Liver (tissue), 9 donors: ENCODE results near the gene TPRKB. TPM values are rescaled to one million over a fixed set of nuclear protein-coding genes. Genes with fewer than 3 reads are reported as not detected.

Experiments
- DNase-seq: peaks from one replicate; pipeline ENCODE4 v3.0.0-alpha.2; 2017; ENCODE audit warnings: low spot score
- H3K27ac ChIP-seq, 2 donors: one replicate each; pipeline ENCODE4 v1.7.0; 2013; ENCODE audit warnings: inconsistent platforms in 2 of 2, low read length in 2 of 2, control low read depth in 1 of 2, low read depth in 1 of 2, mild to moderate bottlenecking in 1 of 2
- H3K27me3 ChIP-seq, 4 donors: one replicate each; pipeline versions ENCODE4 v1.6.1 to v1.7.0; 2013; ENCODE audit warnings: low read length in 3 of 4, inconsistent platforms in 1 of 4, mild to moderate bottlenecking in 1 of 4, moderate library complexity in 1 of 4; ENCODE audit not compliant: control insufficient read depth in 4 of 4, insufficient read depth in 4 of 4
- H3K36me3 ChIP-seq, 4 donors: one replicate each; pipeline versions ENCODE4 v1.6.1 to v1.7.0; 2013; ENCODE audit warnings: low read length in 3 of 4, mild to moderate bottlenecking in 3 of 4, low read depth in 1 of 4, moderate library complexity in 1 of 4; ENCODE audit not compliant: control insufficient read depth in 4 of 4, insufficient read depth in 3 of 4
- H3K4me1 ChIP-seq, 4 donors: one replicate each; pipeline versions ENCODE4 v1.6.1 to v1.7.0; 2013; ENCODE audit warnings: low read length in 3 of 4, mild to moderate bottlenecking in 3 of 4, moderate library complexity in 1 of 4; ENCODE audit not compliant: control insufficient read depth in 4 of 4, insufficient read depth in 4 of 4
- H3K4me3 ChIP-seq, 3 donors: one replicate each; pipeline versions ENCODE4 v1.6.1 to v1.7.0; 2013; ENCODE audit warnings: low read length in 3 of 3, control low read depth in 1 of 3, low read depth in 1 of 3, mild to moderate bottlenecking in 1 of 3
- H3K9ac ChIP-seq, 2 donors: one replicate each; pipeline ENCODE4 v1.7.0; 2013; ENCODE audit warnings: low read length in 2 of 2, mild to moderate bottlenecking in 2 of 2, moderate library complexity in 2 of 2, control low read depth in 1 of 2, low read depth in 1 of 2
- H3K9me3 ChIP-seq, 4 donors: one replicate each; pipeline versions ENCODE4 v1.6.1 to v1.7.0; 2013; ENCODE audit warnings: low read length in 3 of 4; ENCODE audit not compliant: control insufficient read depth in 4 of 4
- EGR1 ChIP-seq, 2 donors: IDR thresholded peaks; 2 replicates each; pipeline ENCODE4 v1.6.1; 2016 to 2018; ENCODE audit warnings: antibody characterized with exemption in 2 of 2, low read depth in 2 of 2
- FOXA1 ChIP-seq: IDR thresholded peaks from 2 replicates; pipeline ENCODE4 v1.6.1; 2016; ENCODE audit warnings: antibody characterized with exemption
- FOXA2 ChIP-seq: IDR thresholded peaks from 2 replicates; pipeline ENCODE4 v1.6.1; 2016; ENCODE audit warnings: antibody characterized with exemption
- GABPA ChIP-seq, 2 donors: IDR thresholded peaks in 1 of 2; conservative IDR thresholded peaks in 1 of 2; 2 replicates each; pipeline ENCODE4 v1.6.1; 2016; ENCODE audit warnings: antibody characterized with exemption in 2 of 2, mild to moderate bottlenecking in 1 of 2, moderate library complexity in 1 of 2
- HNF4A ChIP-seq, 2 donors: conservative IDR thresholded peaks; 2 replicates each; pipeline ENCODE4 v1.6.1; 2016; ENCODE audit warnings: antibody characterized with exemption in 2 of 2, mild to moderate bottlenecking in 2 of 2
- HNF4G ChIP-seq: IDR thresholded peaks from 2 replicates; pipeline ENCODE4 v1.6.1; 2016; ENCODE audit warnings: antibody characterized with exemption
- JUND ChIP-seq, 2 donors: IDR thresholded peaks; 2 replicates each; pipeline ENCODE4 v1.6.1; 2016; ENCODE audit warnings: antibody characterized with exemption in 2 of 2
- NR2F2 ChIP-seq: IDR thresholded peaks from 2 replicates; pipeline ENCODE4 v1.6.1; 2016; ENCODE audit warnings: antibody characterized with exemption
- RAD21 ChIP-seq, 2 donors: IDR thresholded peaks; 2 replicates each; pipeline ENCODE4 v1.6.1; 2016; ENCODE audit warnings: antibody characterized with exemption in 2 of 2, mild to moderate bottlenecking in 2 of 2
- RXRA ChIP-seq, 2 donors: IDR thresholded peaks; 2 replicates each; pipeline ENCODE4 v1.6.1; 2017 to 2018; ENCODE audit warnings: antibody characterized with exemption in 2 of 2, mild to moderate bottlenecking in 1 of 2
- SP1 ChIP-seq: IDR thresholded peaks from 2 replicates; pipeline ENCODE4 v1.6.1; 2018; ENCODE audit warnings: antibody characterized with exemption, mild to moderate bottlenecking
- TAF1 ChIP-seq: conservative IDR thresholded peaks from 2 replicates; pipeline ENCODE4 v1.6.1; 2016; ENCODE audit warnings: antibody characterized with exemption, mild to moderate bottlenecking
- YY1 ChIP-seq: IDR thresholded peaks from 2 replicates; pipeline ENCODE4 v1.6.1; 2016; ENCODE audit warnings: antibody characterized with exemption, mild to moderate bottlenecking
- WGBS: extraction: QIAGEN DNeasy Blood & Tissue Kit; methylation state at CpG from one replicate; pipeline ENCODE4 v1.1.7; 2013; 5-methylcytosine and 5-hydroxymethylcytosine counted together
- polyA plus RNA-seq, 2 donors: library from polyadenylated mRNA; stranded (reverse) in 1 of 2; unstranded in 1 of 2; fragments of 200-250 nt in 1 of 2; fragments of >200 nt in 1 of 2; fragmentation: Nextera tagmentation in 1 of 2; extraction: Ambion mirVana in 1 of 2; gene quantifications; one replicate each; pipeline versions ENCODE4 v1.2.1 to v1.2.3, GENCODE V29; 2013 to 2015
- total RNA-seq, 2 donors: library from RNA; depleted of rRNA; stranded (reverse); fragments of >200 nt; gene quantifications; one replicate each; pipeline ENCODE4 v1.2.3, GENCODE V29; 2014
- TF ChIP-seq, protein P1 (sequence below): IDR thresholded peaks from 2 replicates; pipeline ENCODE4 v1.6.1; 2016; ENCODE audit warnings: antibody characterized with exemption
- TF ChIP-seq, protein P2 (sequence below): IDR thresholded peaks from 2 replicates; pipeline ENCODE4 v1.6.1; 2016; ENCODE audit warnings: antibody characterized with exemption
- TF ChIP-seq, protein P3 (sequence below): fragments of 150-350 bp; IDR thresholded peaks from 2 replicates; pipeline ENCODE4 v1.5.1; 2017; ENCODE audit warnings: improper control_type of control experiment, low read depth, low read length; ENCODE audit not compliant: missing input control
- TF ChIP-seq, protein P4 (sequence below): IDR thresholded peaks from 2 replicates; pipeline ENCODE4 v1.6.1; 2016; ENCODE audit warnings: antibody characterized with exemption
- TF ChIP-seq, protein P5 (sequence below): IDR thresholded peaks from 2 replicates; pipeline ENCODE4 v1.6.1; 2016; ENCODE audit warnings: antibody characterized with exemption, mild to moderate bottlenecking
- donor health status: healthy.
- donor health status: healthy.
- donor health status: healthy.
- donor health status: healthy.
- donor health status: healthy.

Gene TPRKB
- total and polyA plus RNA-seq, 4 donors: 16.2 to 27.7 (median 17.0) TPM

DNA sequence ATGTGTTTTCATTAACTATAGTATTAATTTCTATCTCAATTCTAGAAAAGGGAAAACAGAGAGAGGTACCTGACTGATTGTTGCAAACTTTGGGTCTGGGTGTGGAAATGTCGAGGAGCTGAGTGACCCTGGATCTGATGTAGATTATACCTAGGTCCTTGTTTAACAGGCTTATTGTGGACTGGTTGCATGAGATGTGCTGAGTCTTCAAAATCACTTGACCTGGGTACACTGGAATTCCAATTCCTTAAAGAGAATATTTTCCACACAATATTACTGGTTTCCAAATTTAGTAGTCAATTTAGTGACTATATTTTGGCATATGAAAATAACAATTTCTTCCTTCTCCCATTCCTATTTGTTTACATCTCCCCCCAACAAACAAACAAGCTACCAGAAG, 29.2 kb upstream of the TPRKB start:
- TF ChIP-seq FOXA2 (no peak), EGR1 (IDR thresholded peaks at IDR 0.05; ENCODE audit: low read depth in 2 of 2) (no peak), HNF4G (no peak), NR2F2 (no peak), FOXA1 (no peak), YY1 (no peak), RAD21 (IDR thresholded peaks at IDR 0.05) (no peak), TAF1 (no peak), JUND (IDR thresholded peaks at IDR 0.05) (no peak), RXRA (IDR thresholded peaks at IDR 0.05) (no peak)
- TF ChIP-seq, protein P1, sequence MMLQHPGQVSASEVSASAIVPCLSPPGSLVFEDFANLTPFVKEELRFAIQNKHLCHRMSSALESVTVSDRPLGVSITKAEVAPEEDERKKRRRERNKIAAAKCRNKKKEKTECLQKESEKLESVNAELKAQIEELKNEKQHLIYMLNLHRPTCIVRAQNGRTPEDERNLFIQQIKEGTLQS: no peak
- TF ChIP-seq, protein P2, sequence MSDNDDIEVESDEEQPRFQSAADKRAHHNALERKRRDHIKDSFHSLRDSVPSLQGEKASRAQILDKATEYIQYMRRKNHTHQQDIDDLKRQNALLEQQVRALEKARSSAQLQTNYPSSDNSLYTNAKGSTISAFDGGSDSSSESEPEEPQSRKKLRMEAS: no peak
- TF ChIP-seq, protein P3, sequence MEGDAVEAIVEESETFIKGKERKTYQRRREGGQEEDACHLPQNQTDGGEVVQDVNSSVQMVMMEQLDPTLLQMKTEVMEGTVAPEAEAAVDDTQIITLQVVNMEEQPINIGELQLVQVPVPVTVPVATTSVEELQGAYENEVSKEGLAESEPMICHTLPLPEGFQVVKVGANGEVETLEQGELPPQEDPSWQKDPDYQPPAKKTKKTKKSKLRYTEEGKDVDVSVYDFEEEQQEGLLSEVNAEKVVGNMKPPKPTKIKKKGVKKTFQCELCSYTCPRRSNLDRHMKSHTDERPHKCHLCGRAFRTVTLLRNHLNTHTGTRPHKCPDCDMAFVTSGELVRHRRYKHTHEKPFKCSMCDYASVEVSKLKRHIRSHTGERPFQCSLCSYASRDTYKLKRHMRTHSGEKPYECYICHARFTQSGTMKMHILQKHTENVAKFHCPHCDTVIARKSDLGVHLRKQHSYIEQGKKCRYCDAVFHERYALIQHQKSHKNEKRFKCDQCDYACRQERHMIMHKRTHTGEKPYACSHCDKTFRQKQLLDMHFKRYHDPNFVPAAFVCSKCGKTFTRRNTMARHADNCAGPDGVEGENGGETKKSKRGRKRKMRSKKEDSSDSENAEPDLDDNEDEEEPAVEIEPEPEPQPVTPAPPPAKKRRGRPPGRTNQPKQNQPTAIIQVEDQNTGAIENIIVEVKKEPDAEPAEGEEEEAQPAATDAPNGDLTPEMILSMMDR: no peak
- TF ChIP-seq, protein P4, sequence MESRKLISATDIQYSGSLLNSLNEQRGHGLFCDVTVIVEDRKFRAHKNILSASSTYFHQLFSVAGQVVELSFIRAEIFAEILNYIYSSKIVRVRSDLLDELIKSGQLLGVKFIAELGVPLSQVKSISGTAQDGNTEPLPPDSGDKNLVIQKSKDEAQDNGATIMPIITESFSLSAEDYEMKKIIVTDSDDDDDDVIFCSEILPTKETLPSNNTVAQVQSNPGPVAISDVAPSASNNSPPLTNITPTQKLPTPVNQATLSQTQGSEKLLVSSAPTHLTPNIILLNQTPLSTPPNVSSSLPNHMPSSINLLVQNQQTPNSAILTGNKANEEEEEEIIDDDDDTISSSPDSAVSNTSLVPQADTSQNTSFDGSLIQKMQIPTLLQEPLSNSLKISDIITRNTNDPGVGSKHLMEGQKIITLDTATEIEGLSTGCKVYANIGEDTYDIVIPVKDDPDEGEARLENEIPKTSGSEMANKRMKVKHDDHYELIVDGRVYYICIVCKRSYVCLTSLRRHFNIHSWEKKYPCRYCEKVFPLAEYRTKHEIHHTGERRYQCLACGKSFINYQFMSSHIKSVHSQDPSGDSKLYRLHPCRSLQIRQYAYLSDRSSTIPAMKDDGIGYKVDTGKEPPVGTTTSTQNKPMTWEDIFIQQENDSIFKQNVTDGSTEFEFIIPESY: no peak
- peaks cover 8 to 53% (median 43%) of the 10 kb centered on the region in 4 donors for H3K36me3 ChIP-seq
- H3K27ac ChIP-seq: no peak overlapping the region
- no peaks in the 10 kb centered on the region for H3K27me3 ChIP-seq
- DNase-seq: no peak
- no peaks in the 10 kb centered on the region for H3K4me1 ChIP-seq
- WGBS: 95% methylated on average over 1 of the region's 1 CpG
- no peaks in the 10 kb centered on the region for H3K9me3 ChIP-seq
- H3K4me3 ChIP-seq: no peak overlapping the region
- no peak overlapping the region for H3K9ac ChIP-seq

DNA sequence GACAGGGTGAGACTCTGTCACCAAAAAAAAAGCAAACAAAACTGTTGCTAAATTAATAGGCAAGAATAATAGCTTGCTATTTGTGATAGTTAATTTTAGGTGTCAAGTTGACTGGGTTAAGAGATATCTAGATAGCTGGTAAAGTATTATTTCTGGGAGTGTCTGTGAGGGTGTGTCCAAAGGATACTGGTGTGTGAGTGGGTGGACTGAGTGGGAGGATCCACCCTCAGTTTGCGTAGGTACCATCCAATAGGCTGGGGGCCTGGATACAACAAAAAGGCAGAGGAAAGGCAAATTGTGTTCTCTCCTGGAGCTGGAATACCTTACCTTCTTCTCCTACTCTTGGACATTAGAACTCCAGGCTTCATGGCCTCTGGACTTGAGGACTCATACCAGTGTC, 27.8 kb upstream of the TPRKB start:
- no peak overlapping the region for H3K9ac ChIP-seq
- H3K9me3 ChIP-seq: no peaks in the 10 kb centered on the region
- no peak for DNase-seq
- H3K4me1 ChIP-seq: peaks cover 0 to 1% (median 0%) of the 10 kb centered on the region in 4 donors
- H3K4me3 ChIP-seq: no peak overlapping the region
- 96% methylated on average over 1 of the region's 1 CpG for WGBS
- peaks cover 8 to 60% (median 42%) of the 10 kb centered on the region in 4 donors for H3K36me3 ChIP-seq
- H3K27ac ChIP-seq: no peak overlapping the region
- no peaks in the 10 kb centered on the region for H3K27me3 ChIP-seq
- TF ChIP-seq, protein P2: no peak
- TF ChIP-seq HNF4A (conservative IDR thresholded peaks at IDR 0.05) (no peak), TAF1 (no peak), FOXA1 (no peak), GABPA (IDR thresholded peaks at IDR 0.05 in 1 of 2, conservative IDR thresholded peaks at IDR 0.05 in 1 of 2) (no peak), FOXA2 (no peak), SP1 (no peak), RAD21 (IDR thresholded peaks at IDR 0.05) (no peak), HNF4G (no peak), RXRA (IDR thresholded peaks at IDR 0.05) (no peak), NR2F2 (no peak)
- TF ChIP-seq, protein P5, sequence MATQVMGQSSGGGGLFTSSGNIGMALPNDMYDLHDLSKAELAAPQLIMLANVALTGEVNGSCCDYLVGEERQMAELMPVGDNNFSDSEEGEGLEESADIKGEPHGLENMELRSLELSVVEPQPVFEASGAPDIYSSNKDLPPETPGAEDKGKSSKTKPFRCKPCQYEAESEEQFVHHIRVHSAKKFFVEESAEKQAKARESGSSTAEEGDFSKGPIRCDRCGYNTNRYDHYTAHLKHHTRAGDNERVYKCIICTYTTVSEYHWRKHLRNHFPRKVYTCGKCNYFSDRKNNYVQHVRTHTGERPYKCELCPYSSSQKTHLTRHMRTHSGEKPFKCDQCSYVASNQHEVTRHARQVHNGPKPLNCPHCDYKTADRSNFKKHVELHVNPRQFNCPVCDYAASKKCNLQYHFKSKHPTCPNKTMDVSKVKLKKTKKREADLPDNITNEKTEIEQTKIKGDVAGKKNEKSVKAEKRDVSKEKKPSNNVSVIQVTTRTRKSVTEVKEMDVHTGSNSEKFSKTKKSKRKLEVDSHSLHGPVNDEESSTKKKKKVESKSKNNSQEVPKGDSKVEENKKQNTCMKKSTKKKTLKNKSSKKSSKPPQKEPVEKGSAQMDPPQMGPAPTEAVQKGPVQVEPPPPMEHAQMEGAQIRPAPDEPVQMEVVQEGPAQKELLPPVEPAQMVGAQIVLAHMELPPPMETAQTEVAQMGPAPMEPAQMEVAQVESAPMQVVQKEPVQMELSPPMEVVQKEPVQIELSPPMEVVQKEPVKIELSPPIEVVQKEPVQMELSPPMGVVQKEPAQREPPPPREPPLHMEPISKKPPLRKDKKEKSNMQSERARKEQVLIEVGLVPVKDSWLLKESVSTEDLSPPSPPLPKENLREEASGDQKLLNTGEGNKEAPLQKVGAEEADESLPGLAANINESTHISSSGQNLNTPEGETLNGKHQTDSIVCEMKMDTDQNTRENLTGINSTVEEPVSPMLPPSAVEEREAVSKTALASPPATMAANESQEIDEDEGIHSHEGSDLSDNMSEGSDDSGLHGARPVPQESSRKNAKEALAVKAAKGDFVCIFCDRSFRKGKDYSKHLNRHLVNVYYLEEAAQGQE: no peak
- TF ChIP-seq, protein P4: no peak
- TF ChIP-seq, protein P1: no peak
